B cell (primary cell): Measurements from ENCODE around the gene MST1. TPM values are rescaled to one million over a fixed set of nuclear protein-coding genes. Genes with fewer than 3 reads are reported as not detected.

ENCODE experiments used
- ATAC-seq: fragments of 200-7000 bp; cut with Tn5 transposase; one replicate; pipeline ENCODE4 v1.10.0; 2021; ENCODE audit warnings: low read depth, mild to moderate bottlenecking, moderate number of reproducible peaks, moderate library complexity
- CTCF ChIA-PET: fragments of 350-600 bp; sonication (Branson Sonifier 250); formaldehyde crosslinking; loops from one replicate; lab custom pipeline; 2021; ENCODE audit warnings: antibody characterized with exemption, inconsistent platforms; lab: Charles Lee
- POLR2A ChIA-PET: fragments of 350-600 bp; sonication (Branson Sonifier 250); formaldehyde crosslinking; loops from one replicate; lab custom pipeline; 2021; ENCODE audit warnings: antibody characterized with exemption; lab: Charles Lee
- DNase-seq: peaks from one replicate; pipeline ENCODE4 v3.0.0; 2013
- H2AFZ ChIP-seq: 2 replicates; pipeline ENCODE4 v1.6.1; 2012; ENCODE audit warnings: mild to moderate bottlenecking, low read depth, low read length; ENCODE audit not compliant: insufficient read depth, poor library complexity, severe bottlenecking
- H3K27ac ChIP-seq, 2 donors: 1 replicate in 1 of 2; 2 replicates in 1 of 2; pipeline ENCODE4 v1.5.1; 2012 to 2013; ENCODE audit warnings: low read length in 2 of 2, mild to moderate bottlenecking in 2 of 2, moderate library complexity in 1 of 2
- H3K27me3 ChIP-seq, 4 experiments: fragments of 200-600 bp in 1 of 4; sonication (generic) in 1 of 4; replicated peaks in 1 of 4; 1 replicate in 2 of 4; 2 replicates in 2 of 4; pipeline versions ENCODE4 v1.6.1 to v1.7.0; 2013 to 2016; ENCODE audit warnings: low read length in 3 of 4, mild to moderate bottlenecking in 2 of 4, mixed read lengths in 1 of 4, moderate library complexity in 1 of 4; ENCODE audit not compliant: insufficient read depth in 4 of 4, control insufficient read depth in 3 of 4; ENCODE audit errors: control extremely low read depth in 1 of 4
- H3K36me3 ChIP-seq, 2 experiments: replicated peaks in 1 of 2; 1 replicate in 1 of 2; 2 replicates in 1 of 2; pipeline versions ENCODE4 v1.6.1 to v1.7.1; 2013; ENCODE audit warnings: low read length in 1 of 2; ENCODE audit not compliant: insufficient read depth in 2 of 2, control insufficient read depth in 1 of 2; ENCODE audit errors: control extremely low read depth in 1 of 2, extremely low read depth in 1 of 2
- H3K4me1 ChIP-seq, 2 donors: fragments of 200-600 bp in 1 of 2; sonication (generic) in 1 of 2; 1 replicate in 1 of 2; 2 replicates in 1 of 2; pipeline versions ENCODE4 v1.5.1 to v1.6.1; 2013 to 2017; ENCODE audit warnings: low read length in 2 of 2; ENCODE audit not compliant: control insufficient read depth in 2 of 2, insufficient read depth in 2 of 2
- H3K4me2 ChIP-seq: replicated peaks from 2 replicates; pipeline ENCODE3; 2012; ENCODE audit warnings: mild to moderate bottlenecking, low read depth, low read length; ENCODE audit not compliant: poor library complexity, severe bottlenecking
- H3K4me3 ChIP-seq, 5 experiments: fragments of 200-600 bp in 1 of 5; sonication (generic) in 1 of 5; 1 replicate in 3 of 5; 2 replicates in 2 of 5; pipeline versions ENCODE4 v1.5.1 to v1.7.0; 2011 to 2016; ENCODE audit warnings: low read length in 4 of 5, mild to moderate bottlenecking in 4 of 5, low read depth in 2 of 5, control low read depth in 1 of 5, moderate library complexity in 1 of 5; ENCODE audit not compliant: insufficient read depth in 1 of 5; ENCODE audit errors: control extremely low read depth in 1 of 5, extremely low read depth in 1 of 5
- H3K79me2 ChIP-seq: fragments of 200-600 bp; sonication (generic); one replicate; pipeline ENCODE4 v1.6.0; 2016; ENCODE audit warnings: low read length; ENCODE audit not compliant: control insufficient read depth, insufficient read depth
- H3K9ac ChIP-seq: fragments of 200-600 bp; sonication (generic); 2 replicates; pipeline ENCODE4 v1.6.1; 2017; ENCODE audit warnings: mild to moderate bottlenecking, low read length, moderate library complexity
- H3K9me3 ChIP-seq, 3 donors: one replicate each; pipeline versions ENCODE4 v1.6.1 to v1.7.1; 2013; ENCODE audit warnings: low read length in 2 of 3; ENCODE audit not compliant: control insufficient read depth in 2 of 3, insufficient read depth in 1 of 3; ENCODE audit errors: control extremely low read depth in 1 of 3
- H4K20me1 ChIP-seq: 2 replicates; pipeline ENCODE4 v1.6.0; 2012; ENCODE audit warnings: mild to moderate bottlenecking, low read length; ENCODE audit not compliant: insufficient read depth, control insufficient read depth, poor library complexity, severe bottlenecking
- H3K27ac Mint-ChIP-seq: one replicate; pipeline ENCODE4 v1.8.0; 2021; ENCODE audit warnings: mixed read lengths
- H3K27me3 Mint-ChIP-seq: one replicate; pipeline ENCODE4 v1.8.0; 2021; ENCODE audit warnings: mixed read lengths
- H3K4me1 Mint-ChIP-seq: one replicate; pipeline ENCODE4 v1.8.0; 2021; ENCODE audit warnings: mixed read lengths
- H3K4me3 Mint-ChIP-seq: one replicate; pipeline ENCODE4 v1.8.0; 2021; ENCODE audit warnings: mixed read lengths
- H3K9me3 Mint-ChIP-seq: one replicate; pipeline ENCODE4 v1.8.0; 2022; ENCODE audit warnings: mixed read lengths; ENCODE audit not compliant: insufficient read depth
- EZH2 ChIP-seq: IDR thresholded peaks from 2 replicates; pipeline ENCODE4 v1.6.1; 2012; ENCODE audit warnings: borderline replicate concordance, low read depth, mild to moderate bottlenecking, moderate library complexity, low read length; ENCODE audit not compliant: insufficient read depth, poor library complexity, severe bottlenecking
- WGBS: methylation state at CpG from one replicate; pipeline ENCODE4 v1.1.5; 2013; ENCODE audit warnings: missing lambda C conversion rate; ENCODE audit not compliant: insufficient coverage; 5-methylcytosine and 5-hydroxymethylcytosine counted together
- intact Hi-C: fragments of 100-400 bp; cut with micrococcal nuclease; formaldehyde crosslinking; loops from one replicate; pipeline ENCODE4 v1.10.0; 2022
- polyA plus RNA-seq: library from polyadenylated mRNA; depleted of rRNA; stranded (reverse); fragments of >200 nt; gene quantifications from 2 replicates; pipeline ENCODE4 v1.2.3, GENCODE V29; 2012
- total RNA-seq, 2 donors: library from RNA; stranded (reverse); fragments of 120-200 nt in 1 of 2; gene quantifications; 1 replicate in 1 of 2; 2 replicates in 1 of 2; pipeline versions ENCODE4 v1.2.3 to v1.2.4, GENCODE V29; 2013 to 2022
- TF ChIP-seq, protein P1 (sequence below): fragments of 200-600 bp; IDR thresholded peaks from one replicate; pipeline ENCODE4 v1.8.0; 2022; ENCODE audit warnings: antibody characterized with exemption, mild to moderate bottlenecking

MST1 gene
- total and polyA plus RNA-seq, 2 donors (not counting 1 experiment from before 2014, with no cell fraction given), result 14.5 to 26.4 TPM

- Histone ChIP-seq H3K9me3 (no peaks in the 10 kb centered on the region), H3K4me3 (no peak overlapping the region), H3K36me3 (no peaks in the 10 kb centered on the region), H3K27me3 (no peaks in the 10 kb centered on the region), H3K27ac (no peak overlapping the region), H3K9ac (no peak overlapping the region), H4K20me1 (no peaks in the 10 kb centered on the region), H2AFZ (no peak overlapping the region), H3K4me1 (no peaks in the 10 kb centered on the region), H3K4me2 (no peak overlapping the region), H3K79me2 (no peaks in the 10 kb centered on the region)
- ChIA-PET POLR2A (no interaction called here), CTCF (interaction anchor here (1.7 kb wide), 1 partner anchor 127 kb away, joined by 7 read pairs; no protein-coding TSS in a partner anchor)
- 95% methylated on average over 6 of the region's 8 CpGs for WGBS
- no peak for DNase-seq
- Mint-ChIP-seq H3K4me3 (no peak overlapping the region), H3K27me3 (peaks cover 3% of the 10 kb centered on the region), H3K4me1 (no peaks in the 10 kb centered on the region), H3K9me3 (no peaks in the 10 kb centered on the region), H3K27ac (no peak overlapping the region)
- intact Hi-C loops, result no loop called here
- TF ChIP-seq, protein P1, sequence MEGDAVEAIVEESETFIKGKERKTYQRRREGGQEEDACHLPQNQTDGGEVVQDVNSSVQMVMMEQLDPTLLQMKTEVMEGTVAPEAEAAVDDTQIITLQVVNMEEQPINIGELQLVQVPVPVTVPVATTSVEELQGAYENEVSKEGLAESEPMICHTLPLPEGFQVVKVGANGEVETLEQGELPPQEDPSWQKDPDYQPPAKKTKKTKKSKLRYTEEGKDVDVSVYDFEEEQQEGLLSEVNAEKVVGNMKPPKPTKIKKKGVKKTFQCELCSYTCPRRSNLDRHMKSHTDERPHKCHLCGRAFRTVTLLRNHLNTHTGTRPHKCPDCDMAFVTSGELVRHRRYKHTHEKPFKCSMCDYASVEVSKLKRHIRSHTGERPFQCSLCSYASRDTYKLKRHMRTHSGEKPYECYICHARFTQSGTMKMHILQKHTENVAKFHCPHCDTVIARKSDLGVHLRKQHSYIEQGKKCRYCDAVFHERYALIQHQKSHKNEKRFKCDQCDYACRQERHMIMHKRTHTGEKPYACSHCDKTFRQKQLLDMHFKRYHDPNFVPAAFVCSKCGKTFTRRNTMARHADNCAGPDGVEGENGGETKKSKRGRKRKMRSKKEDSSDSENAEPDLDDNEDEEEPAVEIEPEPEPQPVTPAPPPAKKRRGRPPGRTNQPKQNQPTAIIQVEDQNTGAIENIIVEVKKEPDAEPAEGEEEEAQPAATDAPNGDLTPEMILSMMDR, result no peak
- no peak for TF ChIP-seq EZH2
- no peak for ATAC-seq
Observed at GRCh38 chr3:49666592-49666991, 22.7 kb downstream of the MST1 start.

GRCh38 chr3:49665822-49666519 is 23.3 kb downstream of the MST1 start:
- WGBS, result 84% methylated on average over 3 of the region's 6 CpGs
- POLR2A ChIA-PET, result no interaction called here
- intact Hi-C loops, result no loop called here

More at GRCh38 chr3:49665822-49666519, 23.3 kb downstream of the MST1 start:
- Histone ChIP-seq H2AFZ (no peak overlapping the region), H3K9ac (no peak overlapping the region), H3K36me3 (no peaks in the 10 kb centered on the region), H4K20me1 (no peaks in the 10 kb centered on the region), H3K27me3 (no peaks in the 10 kb centered on the region), H3K4me2 (no peak overlapping the region), H3K9me3 (no peaks in the 10 kb centered on the region), H3K4me3 (no peak overlapping the region), H3K27ac (no peak overlapping the region), H3K4me1 (no peaks in the 10 kb centered on the region), H3K79me2 (no peaks in the 10 kb centered on the region)
- Mint-ChIP-seq H3K4me1 (no peaks in the 10 kb centered on the region), H3K4me3 (no peak overlapping the region), H3K27ac (no peak overlapping the region), H3K27me3 (peaks cover 3% of the 10 kb centered on the region), H3K9me3 (no peaks in the 10 kb centered on the region)
- TF ChIP-seq, protein P1, result no peak
- TF ChIP-seq EZH2, result no peak
- ATAC-seq (no peak), DNase-seq (no peak)
- CTCF ChIA-PET, result interaction anchor here (1.7 kb wide), 1 partner anchor 126 kb away, joined by 7 read pairs; no protein-coding TSS in a partner anchor
